Spinal cord (tissue), 10 donors: ENCODE measurements around the gene ISLR. TPM values are rescaled to one million over a fixed set of nuclear protein-coding genes. Genes with fewer than 3 reads are reported as not detected.

Experiments used
- DNase-seq, 6 donors: peaks; one replicate each; pipeline versions ENCODE4 v3.0.0 to v3.0.0-alpha.2; 2013 to 2015; ENCODE audit warnings: low spot score in 6 of 6, low read depth in 4 of 6
- H3K27ac ChIP-seq: one replicate; pipeline ENCODE4 v1.5.1; 2013; ENCODE audit warnings: low read depth, low read length, control low read depth
- H3K27me3 ChIP-seq: one replicate; pipeline ENCODE4 v1.6.1; 2013; ENCODE audit warnings: low read length; ENCODE audit not compliant: control insufficient read depth, insufficient read depth
- H3K36me3 ChIP-seq: one replicate; pipeline ENCODE4 v1.6.1; 2013; ENCODE audit warnings: low read length; ENCODE audit not compliant: control insufficient read depth, insufficient read depth
- H3K4me1 ChIP-seq: one replicate; pipeline ENCODE4 v1.6.1; 2013; ENCODE audit warnings: low read length; ENCODE audit not compliant: control insufficient read depth, insufficient read depth
- H3K4me3 ChIP-seq: one replicate; pipeline ENCODE4 v1.5.1; 2013; ENCODE audit warnings: low read depth, low read length, control low read depth
- H3K9me3 ChIP-seq: one replicate; pipeline ENCODE4 v1.6.1; 2013; ENCODE audit warnings: low read length; ENCODE audit not compliant: control insufficient read depth, insufficient read depth
- WGBS: methylation state at CpG from one replicate; pipeline ENCODE4 v1.1.5; 2013; ENCODE audit warnings: missing lambda C conversion rate; ENCODE audit not compliant: insufficient coverage; 5-methylcytosine and 5-hydroxymethylcytosine counted together
- long read RNA-seq, 4 donors: transcript quantifications; one replicate each; lab custom pipeline, GENCODE V29; 2026
- polyA plus RNA-seq, 2 donors: library from polyadenylated mRNA; unstranded; fragments of 120-200 nt; gene quantifications; one replicate each; pipeline ENCODE4 v1.2.1, GENCODE V29; 2013; ENCODE audit not compliant: insufficient read length in 2 of 2
- total RNA-seq, 2 donors: library from RNA; depleted of rRNA in 1 of 2; stranded (reverse); fragments of 120-200 nt in 1 of 2; fragments of >200 nt in 1 of 2; gene quantifications; one replicate each; pipeline versions ENCODE4 v1.2.3 to v1.2.4, GENCODE V29; 2013 to 2014
- donor health status: healthy.

The ISLR gene
- total RNA-seq (100 to 1,000 TPM in 1 of 2 donors, 10 to 100 TPM in 1; 80.7 to 391 TPM), polyA plus RNA-seq (100 to 1,000 TPM in 1 of 2 donors, 10 to 100 TPM in 1; 59.5 to 195 TPM)
- long read RNA-seq, donor 1, transcript ISLR-201 (2 exons, 2,371 nt), result minor isoform, 12 of 64 reads
- long read RNA-seq, donor 1, transcript ISLR-202 (2 exons, 2,175 nt), result major isoform, 52 of 64 reads
- long read RNA-seq, donor 1, partial matches to known transcripts, result 0 of 64 reads
- long read RNA-seq, donor 1, other reads (novel, unspliced or antisense), result 0 of 64 reads
- long read RNA-seq, donor 2, partial matches to known transcripts, result 0 of 1 reads
- long read RNA-seq, donor 2, other reads (novel, unspliced or antisense), result 0 of 1 reads
- long read RNA-seq, donor 3, transcript ISLR-202 (2 exons, 2,175 nt), result major isoform, 18 of 86 reads
- long read RNA-seq, donor 3, transcript ISLR-201 (2 exons, 2,371 nt), result minor isoform, 7 of 86 reads
- long read RNA-seq, donor 3, partial matches to known transcripts, result 61 of 86 reads
- long read RNA-seq, donor 3, other reads (novel, unspliced or antisense), result 0 of 86 reads
- long read RNA-seq, donor 4, transcript ISLR-201 (2 exons, 2,371 nt), result major isoform, 11 of 16 reads
- long read RNA-seq, donor 4, transcript ISLR-202 (2 exons, 2,175 nt), result minor isoform, 5 of 16 reads
- long read RNA-seq, donor 4, partial matches to known transcripts, result 0 of 16 reads
- long read RNA-seq, donor 4, other reads (novel, unspliced or antisense), result 0 of 16 reads

GRCh38 chr15:74173380-74174218, at the start of gene ISLR:
ISLR (plus strand) TSS chr15:74173710; CDS start chr15:74174859, 1,149 bp downstream.
- no peaks in the 10 kb centered on the region for H3K27me3 ChIP-seq
- peaks cover 58% of the 10 kb centered on the region for H3K4me1 ChIP-seq
- peak in 2 of 6 donors; percentile 29 to 86 for DNase-seq
- peak within 1 kb of the TSS; percentile 89 for H3K27ac ChIP-seq
- H3K4me3 ChIP-seq, result peak within 1 kb of the TSS; percentile 37
- H3K36me3 ChIP-seq, result no peaks in the 10 kb centered on the region
- H3K9me3 ChIP-seq, result no peaks in the 10 kb centered on the region
- 56% methylated on average over 17 of the region's 20 CpGs for WGBS

GRCh38 chr15:74124196-74124595, 49.3 kb upstream of the ISLR start:
- Histone ChIP-seq H3K4me3 (no peak overlapping the region), H3K27ac (no peak overlapping the region), H3K36me3 (no peaks in the 10 kb centered on the region), H3K9me3 (no peaks in the 10 kb centered on the region), H3K4me1 (peaks cover 27% of the 10 kb centered on the region), H3K27me3 (peaks cover 39% of the 10 kb centered on the region)
- whole genome bisulfite sequencing, result 83% methylated on average over 3 of the region's 3 CpGs
- DNase-seq, result no peak

- H3K27ac ChIP-seq, result no peak overlapping the region
- H3K4me3 ChIP-seq, result no peak overlapping the region
- no peaks in the 10 kb centered on the region for H3K36me3 ChIP-seq
- DNase-seq, result no peak
- WGBS, result 73% methylated on average over 2 of the region's 7 CpGs
- H3K9me3 ChIP-seq, result no peaks in the 10 kb centered on the region
- peaks cover 45% of the 10 kb centered on the region for H3K27me3 ChIP-seq
- peaks cover 33% of the 10 kb centered on the region for H3K4me1 ChIP-seq
Observed at GRCh38 chr15:74124759-74125158, 48.8 kb upstream of the ISLR start.

GRCh38 chr15:74127255-74127953, 46.1 kb upstream of the ISLR start:
- DNase-seq, result peak in 5 of 6 donors; percentile 66 to 96 (median 83)
- Histone ChIP-seq H3K27me3 (peaks cover 62% of the 10 kb centered on the region), H3K9me3 (no peaks in the 10 kb centered on the region), H3K4me3 (peak overlapping the region; percentile 45), H3K27ac (peak overlapping the region; percentile 80), H3K4me1 (peaks cover 53% of the 10 kb centered on the region), H3K36me3 (no peaks in the 10 kb centered on the region)
- WGBS, result 8% methylated on average over 42 of the region's 44 CpGs

GRCh38 chr15:74127954-74128784, 45.3 kb upstream of the ISLR start:
- peak in 2 of 6 donors; percentile 6 to 33 for DNase-seq
- peaks cover 4% of the 10 kb centered on the region for H3K36me3 ChIP-seq
- no peaks in the 10 kb centered on the region for H3K9me3 ChIP-seq
- 5% methylated on average over 50 of the region's 53 CpGs for WGBS
- H3K27me3 ChIP-seq, result peaks cover 69% of the 10 kb centered on the region
- peaks cover 54% of the 10 kb centered on the region for H3K4me1 ChIP-seq
- H3K4me3 ChIP-seq, result peak overlapping the region; percentile 45
- peak overlapping the region; percentile 80 for H3K27ac ChIP-seq

- H3K4me3 ChIP-seq, result peak overlapping the region; percentile 45
- no peaks in the 10 kb centered on the region for H3K9me3 ChIP-seq
- peaks cover 77% of the 10 kb centered on the region for H3K27me3 ChIP-seq
- peaks cover 63% of the 10 kb centered on the region for H3K4me1 ChIP-seq
- peaks cover 11% of the 10 kb centered on the region for H3K36me3 ChIP-seq
- DNase-seq, result peak in 2 of 6 donors; percentile 49 to 84
- peak overlapping the region; percentile 80 for H3K27ac ChIP-seq
- 5% methylated on average over 40 of the region's 43 CpGs for WGBS
Observed at GRCh38 chr15:74128785-74129585, 44.5 kb upstream of the ISLR start.

- peak overlapping the region; percentile 45 for H3K4me3 ChIP-seq
- peaks cover 11% of the 10 kb centered on the region for H3K36me3 ChIP-seq
- peaks cover 69% of the 10 kb centered on the region for H3K4me1 ChIP-seq
- H3K9me3 ChIP-seq, result no peaks in the 10 kb centered on the region
- H3K27me3 ChIP-seq, result peaks cover 84% of the 10 kb centered on the region
- DNase-seq, result peak in 2 of 6 donors; percentile 54 to 79
- 3% methylated on average over 34 of the region's 40 CpGs for WGBS
- peak overlapping the region; percentile 52 for H3K27ac ChIP-seq
Observed at GRCh38 chr15:74129586-74130154, 43.8 kb upstream of the ISLR start.
